ENCODE measurements around the gene MINDY4B.
A peak's percentile ranks its signal among the peaks of the same experiment; 100 is the strongest.

Gene MINDY4B

GRCh38 chr3:150890295-150890694 is 14.9 kb downstream of the MINDY4B start:
- Histone ChIP-seq H3K4me3 (replicated peaks; ENCODE audit: insufficient read depth, low read length) (no peak overlapping the region), H3K27me3 (ENCODE audit: insufficient read depth, poor library complexity, severe bottlenecking) (no peaks in the 10 kb centered on the region), H3K27ac (replicated peaks) (peak overlapping the region; percentile 21)
- DNase-seq (ENCODE audit: low read depth in 1 of 2, low spot score in 1 of 2), result peak; percentile 16 to 54
- no peak for TF ChIP-seq GABPA (IDR thresholded peaks at IDR 0.05; ENCODE audit: low read depth)
- TF ChIP-seq POLR2AphosphoS5 (IDR thresholded peaks at IDR 0.05; ENCODE audit: low read depth), result no peak
- no peak for TF ChIP-seq REST (IDR thresholded peaks at IDR 0.05; ENCODE audit: insufficient replicate concordance, low read depth)
- no peak for TF ChIP-seq SPI1 (IDR thresholded peaks at IDR 0.05; ENCODE audit: borderline replicate concordance, low read depth)
- TF ChIP-seq CTCF (IDR thresholded peaks at IDR 0.05; ENCODE audit: insufficient read depth, low read length), result no peak

- Histone ChIP-seq H3K4me3 (replicated peaks; ENCODE audit: insufficient read depth, low read length) (no peak overlapping the region), H3K27me3 (ENCODE audit: insufficient read depth, poor library complexity, severe bottlenecking) (no peaks in the 10 kb centered on the region), H3K27ac (replicated peaks) (no peak overlapping the region)
- DNase-seq (ENCODE audit: low read depth in 1 of 2, low spot score in 1 of 2), result no peak
- TF ChIP-seq SPI1 (IDR thresholded peaks at IDR 0.05; ENCODE audit: borderline replicate concordance, low read depth), result peak; percentile 74
- no peak for TF ChIP-seq CTCF (IDR thresholded peaks at IDR 0.05; ENCODE audit: insufficient read depth, low read length)
These were observed 16.1 kb downstream of the MINDY4B start for GRCh38 chr3:150889106-150889505.

GRCh38 chr3:150887031-150887430 is 18.2 kb downstream of the MINDY4B start:
- DNase-seq (ENCODE audit: low read depth in 1 of 2, low spot score in 1 of 2), result no peak
- no peak overlapping the region for H3K4me3 ChIP-seq (replicated peaks; ENCODE audit: insufficient read depth, low read length)
- TF ChIP-seq REST (IDR thresholded peaks at IDR 0.05; ENCODE audit: insufficient replicate concordance, low read depth) (no peak), GABPA (IDR thresholded peaks at IDR 0.05; ENCODE audit: low read depth) (no peak), CTCF (IDR thresholded peaks at IDR 0.05; ENCODE audit: insufficient read depth, low read length) (no peak), POLR2AphosphoS5 (IDR thresholded peaks at IDR 0.05; ENCODE audit: low read depth) (no peak), SPI1 (IDR thresholded peaks at IDR 0.05; ENCODE audit: borderline replicate concordance, low read depth) (no peak)
- peaks cover under 1% of the 10 kb centered on the region for H3K27me3 ChIP-seq (ENCODE audit: insufficient read depth, poor library complexity, severe bottlenecking)
- H3K27ac ChIP-seq (replicated peaks), result no peak overlapping the region

- DNase-seq (ENCODE audit: low read depth in 1 of 2, low spot score in 1 of 2), result no peak
- TF ChIP-seq GABPA (IDR thresholded peaks at IDR 0.05; ENCODE audit: low read depth) (no peak), POLR2AphosphoS5 (IDR thresholded peaks at IDR 0.05; ENCODE audit: low read depth) (no peak), CTCF (IDR thresholded peaks at IDR 0.05; ENCODE audit: insufficient read depth, low read length) (no peak), REST (IDR thresholded peaks at IDR 0.05; ENCODE audit: insufficient replicate concordance, low read depth) (no peak), SPI1 (IDR thresholded peaks at IDR 0.05; ENCODE audit: borderline replicate concordance, low read depth) (no peak)
- H3K27me3 ChIP-seq (ENCODE audit: insufficient read depth, poor library complexity, severe bottlenecking), result peaks cover 2% of the 10 kb centered on the region
- no peak overlapping the region for H3K27ac ChIP-seq (replicated peaks)
- H3K4me3 ChIP-seq (replicated peaks; ENCODE audit: insufficient read depth, low read length), result no peak overlapping the region
These were observed 19.7 kb downstream of the MINDY4B start for GRCh38 chr3:150885535-150885934.
